LNCAP (cell line): Measurements from ENCODE around the gene GDI1.

ENCODE experiments used
- TF ChIP-seq, protein P1 (sequence below): fragments of 450-650 bp; IDR thresholded peaks from 2 replicates; pipeline ENCODE4 v1.5.1; 2017; ENCODE audit warnings: mild to moderate bottlenecking

Gene GDI1

GRCh38 chrX:154467556-154467955 is 30.6 kb downstream of the GDI1 start:
- TF ChIP-seq, protein P1, sequence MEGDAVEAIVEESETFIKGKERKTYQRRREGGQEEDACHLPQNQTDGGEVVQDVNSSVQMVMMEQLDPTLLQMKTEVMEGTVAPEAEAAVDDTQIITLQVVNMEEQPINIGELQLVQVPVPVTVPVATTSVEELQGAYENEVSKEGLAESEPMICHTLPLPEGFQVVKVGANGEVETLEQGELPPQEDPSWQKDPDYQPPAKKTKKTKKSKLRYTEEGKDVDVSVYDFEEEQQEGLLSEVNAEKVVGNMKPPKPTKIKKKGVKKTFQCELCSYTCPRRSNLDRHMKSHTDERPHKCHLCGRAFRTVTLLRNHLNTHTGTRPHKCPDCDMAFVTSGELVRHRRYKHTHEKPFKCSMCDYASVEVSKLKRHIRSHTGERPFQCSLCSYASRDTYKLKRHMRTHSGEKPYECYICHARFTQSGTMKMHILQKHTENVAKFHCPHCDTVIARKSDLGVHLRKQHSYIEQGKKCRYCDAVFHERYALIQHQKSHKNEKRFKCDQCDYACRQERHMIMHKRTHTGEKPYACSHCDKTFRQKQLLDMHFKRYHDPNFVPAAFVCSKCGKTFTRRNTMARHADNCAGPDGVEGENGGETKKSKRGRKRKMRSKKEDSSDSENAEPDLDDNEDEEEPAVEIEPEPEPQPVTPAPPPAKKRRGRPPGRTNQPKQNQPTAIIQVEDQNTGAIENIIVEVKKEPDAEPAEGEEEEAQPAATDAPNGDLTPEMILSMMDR, result no peak

GRCh38 chrX:154468217-154468616 is 31.3 kb downstream of the GDI1 start:
- TF ChIP-seq, protein P1, result no peak

DNA sequence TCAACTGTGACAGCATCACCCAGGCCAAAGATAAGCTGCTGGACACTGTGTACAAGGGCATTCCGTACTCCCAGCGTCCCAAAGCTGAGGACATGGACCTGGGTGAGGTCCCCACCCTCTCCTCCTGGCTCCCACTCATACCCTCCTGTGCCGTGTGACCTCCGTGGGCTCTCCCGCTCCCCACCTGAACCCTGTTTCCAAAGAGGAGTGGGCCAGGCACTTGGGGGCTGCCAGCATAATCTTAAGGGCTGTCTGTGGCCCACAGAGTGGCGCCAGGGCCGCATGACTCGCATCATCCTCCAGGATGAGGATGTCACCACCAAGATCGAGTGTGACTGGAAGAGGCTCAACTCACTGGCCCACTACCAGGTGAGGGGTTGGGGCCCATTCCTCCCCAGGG is 32.2 kb downstream of the GDI1 start:
- TF ChIP-seq, protein P1, result no peak

DNA sequence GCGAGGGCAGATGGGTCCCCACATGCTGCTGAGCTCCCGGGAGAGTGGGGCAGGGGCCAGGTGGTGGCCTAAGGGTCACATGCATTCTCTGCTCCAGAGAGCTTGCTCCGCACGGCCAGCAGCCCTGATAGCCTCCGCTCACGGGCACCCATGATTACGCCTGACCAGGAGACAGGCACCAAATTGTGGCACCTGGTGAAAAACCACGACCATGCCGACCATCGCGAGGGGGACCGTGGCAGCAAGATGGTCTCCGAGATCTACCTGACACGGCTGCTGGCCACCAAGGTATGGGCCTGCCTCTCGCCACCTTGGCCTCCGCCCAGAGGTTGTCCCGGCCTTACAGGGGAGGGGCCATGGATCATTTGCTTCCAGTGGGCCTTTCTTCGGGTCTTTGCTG is 32.9 kb downstream of the GDI1 start:
- TF ChIP-seq, protein P1, result no peak

DNA sequence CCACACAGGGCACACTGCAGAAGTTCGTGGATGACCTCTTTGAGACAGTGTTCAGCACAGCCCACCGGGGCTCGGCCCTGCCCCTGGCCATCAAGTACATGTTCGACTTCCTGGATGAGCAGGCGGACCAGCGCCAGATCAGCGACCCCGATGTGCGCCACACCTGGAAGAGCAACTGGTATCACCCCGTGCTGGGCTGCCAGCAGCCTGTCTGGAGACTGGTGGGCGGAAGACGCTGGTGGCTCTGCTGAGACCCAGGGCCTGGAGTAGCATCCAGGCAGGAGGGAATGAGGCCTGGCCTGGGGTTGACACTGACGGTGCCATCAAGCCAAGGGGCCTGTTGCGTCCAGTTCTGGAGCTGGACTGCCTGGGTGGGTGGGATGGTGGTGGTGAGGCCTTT is 33.5 kb downstream of the GDI1 start:
- TF ChIP-seq, protein P1, result no peak

- TF ChIP-seq, protein P1, result no peak
These were observed 34.1 kb downstream of the GDI1 start for GRCh38 chrX:154470914-154471568.

- TF ChIP-seq, protein P1, result no peak
These were observed 35.1 kb downstream of the GDI1 start for GRCh38 chrX:154471839-154472684.
